ENCODE measurements around the gene FCRL2.

DNA sequence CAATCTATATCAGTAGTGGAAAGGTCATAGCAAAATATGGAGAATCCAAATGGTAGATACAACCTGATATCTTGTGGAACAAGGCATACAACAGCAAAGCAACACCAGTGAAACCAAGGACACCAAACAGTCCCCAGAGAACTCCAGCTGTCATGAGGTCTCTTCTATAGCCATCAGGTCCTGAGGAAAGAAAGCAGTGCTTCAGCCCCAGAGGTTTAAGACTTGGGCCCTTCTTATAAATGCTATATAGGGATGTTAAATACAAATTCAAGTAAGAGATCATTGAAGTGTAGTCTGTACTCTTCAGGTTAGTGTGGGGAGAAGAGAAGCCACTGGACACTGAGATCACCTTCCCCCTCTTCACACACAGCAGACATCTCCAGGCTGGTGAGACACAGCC, 10.1 kb downstream of the FCRL2 start:
- TF ChIP-seq, protein P1, sequence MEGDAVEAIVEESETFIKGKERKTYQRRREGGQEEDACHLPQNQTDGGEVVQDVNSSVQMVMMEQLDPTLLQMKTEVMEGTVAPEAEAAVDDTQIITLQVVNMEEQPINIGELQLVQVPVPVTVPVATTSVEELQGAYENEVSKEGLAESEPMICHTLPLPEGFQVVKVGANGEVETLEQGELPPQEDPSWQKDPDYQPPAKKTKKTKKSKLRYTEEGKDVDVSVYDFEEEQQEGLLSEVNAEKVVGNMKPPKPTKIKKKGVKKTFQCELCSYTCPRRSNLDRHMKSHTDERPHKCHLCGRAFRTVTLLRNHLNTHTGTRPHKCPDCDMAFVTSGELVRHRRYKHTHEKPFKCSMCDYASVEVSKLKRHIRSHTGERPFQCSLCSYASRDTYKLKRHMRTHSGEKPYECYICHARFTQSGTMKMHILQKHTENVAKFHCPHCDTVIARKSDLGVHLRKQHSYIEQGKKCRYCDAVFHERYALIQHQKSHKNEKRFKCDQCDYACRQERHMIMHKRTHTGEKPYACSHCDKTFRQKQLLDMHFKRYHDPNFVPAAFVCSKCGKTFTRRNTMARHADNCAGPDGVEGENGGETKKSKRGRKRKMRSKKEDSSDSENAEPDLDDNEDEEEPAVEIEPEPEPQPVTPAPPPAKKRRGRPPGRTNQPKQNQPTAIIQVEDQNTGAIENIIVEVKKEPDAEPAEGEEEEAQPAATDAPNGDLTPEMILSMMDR (IDR thresholded peaks at IDR 0.05): no peak
- TF ChIP-seq POLR2A (IDR thresholded peaks at IDR 0.05): no peak
